ENCODE measurements around the gene MAPK1. TPM values are rescaled to one million over a fixed set of nuclear protein-coding genes. Genes with fewer than 3 reads are reported as not detected.
"Not testable (repeated sequence)": the region's sequence is repeated elsewhere in the genome, so short reads cannot be mapped to it uniquely, and the experiment has no call there.

MAPK1 gene
- total RNA-seq, 1 experiment from 2014 or later, result 90.3 TPM

DNA sequence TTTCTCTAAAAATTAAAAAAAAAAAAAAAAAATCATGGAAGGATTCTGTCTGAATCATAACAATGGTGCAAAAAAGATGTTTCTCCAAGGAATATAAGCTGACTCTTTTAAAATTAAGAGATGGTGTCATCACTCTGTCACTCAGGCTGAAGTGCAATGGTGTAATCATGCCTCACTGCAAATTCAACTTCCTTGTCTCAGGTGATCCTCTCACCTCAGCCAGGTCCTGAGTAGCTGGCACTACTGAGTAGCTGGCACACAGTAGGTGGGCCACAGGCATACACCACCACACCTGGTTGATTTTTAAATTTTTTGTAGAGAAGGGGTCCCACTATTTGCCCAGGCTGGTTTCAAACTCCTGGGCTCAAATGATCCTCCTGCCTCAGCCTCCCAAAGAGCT is 77.1 kb downstream of the MAPK1 start:
- H3K27me3 ChIP-seq (ENCODE audit: insufficient read depth, low read length), result no peaks in the 10 kb centered on the region
- no peak overlapping the region for H2BK12ac ChIP-seq (ENCODE audit: insufficient read length, low read depth, low read length)
- H3K56ac ChIP-seq (ENCODE audit: insufficient read length, low read depth, low read length), result no peak overlapping the region
- H2AFZ ChIP-seq (ENCODE audit: low read length), result no peak overlapping the region
- H3K4ac ChIP-seq (ENCODE audit: low read depth, low read length), result no peak overlapping the region
- Mint-ChIP-seq H3K4me3 (no peak overlapping the region), H3K36me3 (ENCODE audit: insufficient read depth in 1 of 3, low read depth in 3 of 3) (peaks cover 9 to 37% (median 30%) of the 10 kb centered on the region in 3 experiments), H3K27ac (no peak overlapping the region), H3K4me1 (no peaks in the 10 kb centered on the region), H3K9me3 (no peaks in the 10 kb centered on the region), H3K27me3 (ENCODE audit: low read depth) (no peaks in the 10 kb centered on the region)
- no peak overlapping the region for H2BK15ac ChIP-seq (ENCODE audit: low read depth, low read length)
- no peak overlapping the region for H3K14ac ChIP-seq (ENCODE audit: insufficient read depth, low read length)
- H2AK5ac ChIP-seq (ENCODE audit: insufficient read length, low read length), result no peak overlapping the region
- no peak overlapping the region for H2BK120ac ChIP-seq (ENCODE audit: low read depth, low read length, poor library complexity, severe bottlenecking)
- no peak for TF ChIP-seq CTCF (conservative IDR thresholded peaks at IDR 0.05)
- no peak overlapping the region for H2BK5ac ChIP-seq (ENCODE audit: insufficient read length, low read length)
- H3K79me1 ChIP-seq (ENCODE audit: insufficient read depth, low read depth, low read length, poor library complexity, severe bottlenecking), result no peaks in the 10 kb centered on the region
- H3K27ac ChIP-seq (ENCODE audit: insufficient read length, low read depth, low read length), result no peak overlapping the region
- H4K20me1 ChIP-seq (ENCODE audit: control insufficient read depth, insufficient read depth, insufficient read length), result no peaks in the 10 kb centered on the region
- no peaks in the 10 kb centered on the region for H3K9me3 ChIP-seq (ENCODE audit: control insufficient read depth, low read depth, low read length)
- H3T11ph ChIP-seq (ENCODE audit: low read length), result no peak overlapping the region
- no peak overlapping the region for H2BK20ac ChIP-seq (ENCODE audit: low read depth, low read length, poor library complexity, severe bottlenecking)
- H3K9ac ChIP-seq (ENCODE audit: extremely low read depth, insufficient read length, low read length), result no peak overlapping the region
- H4K5ac ChIP-seq (ENCODE audit: insufficient read length, low read depth, low read length), result no peak overlapping the region
- no peak for DNase-seq
- H3K23me2 ChIP-seq (ENCODE audit: insufficient read length, low read depth, low read length, poor library complexity, severe bottlenecking), result no peaks in the 10 kb centered on the region
- no peak overlapping the region for H4K8ac ChIP-seq (replicated peaks; ENCODE audit: insufficient read length, low read depth, low read length)
- no peaks in the 10 kb centered on the region for H3K4me1 ChIP-seq (ENCODE audit: insufficient read depth, low read length)
- no peaks in the 10 kb centered on the region for H3K79me2 ChIP-seq (ENCODE audit: insufficient read depth, low read length)
- no peak overlapping the region for H3K23ac ChIP-seq (ENCODE audit: insufficient read length, low read depth, low read length)
- no peak overlapping the region for H3K4me2 ChIP-seq (ENCODE audit: insufficient read depth, insufficient read length, low read length)
- no peak overlapping the region for H3K18ac ChIP-seq (ENCODE audit: insufficient read length, low read depth, low read length)
- no peak overlapping the region for H4K91ac ChIP-seq (ENCODE audit: insufficient read length, low read depth, low read length)

- not testable (repeated sequence) for H3K4ac ChIP-seq (ENCODE audit: low read depth, low read length); H3K27me3 ChIP-seq (ENCODE audit: insufficient read depth, low read length); H2AFZ ChIP-seq (ENCODE audit: low read length); H3K18ac ChIP-seq (ENCODE audit: insufficient read length, low read depth, low read length); H2BK15ac ChIP-seq (ENCODE audit: low read depth, low read length); H3T11ph ChIP-seq (ENCODE audit: low read length); DNase-seq; H3K79me1 ChIP-seq (ENCODE audit: insufficient read depth, low read depth, low read length, poor library complexity, severe bottlenecking); H2BK12ac ChIP-seq (ENCODE audit: insufficient read length, low read depth, low read length); H3K4me2 ChIP-seq (ENCODE audit: insufficient read depth, insufficient read length, low read length); H2BK5ac ChIP-seq (ENCODE audit: insufficient read length, low read length); H3K23me2 ChIP-seq (ENCODE audit: insufficient read length, low read depth, low read length, poor library complexity, severe bottlenecking); H3K4me3 Mint-ChIP-seq; H3K9me3 Mint-ChIP-seq; H3K4me1 ChIP-seq (ENCODE audit: insufficient read depth, low read length); H3K14ac ChIP-seq (ENCODE audit: insufficient read depth, low read length); H3K79me2 ChIP-seq (ENCODE audit: insufficient read depth, low read length); H2BK20ac ChIP-seq (ENCODE audit: low read depth, low read length, poor library complexity, severe bottlenecking); H4K5ac ChIP-seq (ENCODE audit: insufficient read length, low read depth, low read length); H4K91ac ChIP-seq (ENCODE audit: insufficient read length, low read depth, low read length); H3K4me1 Mint-ChIP-seq; H3K27me3 Mint-ChIP-seq (ENCODE audit: low read depth); H3K9ac ChIP-seq (ENCODE audit: extremely low read depth, insufficient read length, low read length); H2BK120ac ChIP-seq (ENCODE audit: low read depth, low read length, poor library complexity, severe bottlenecking); H2AK5ac ChIP-seq (ENCODE audit: insufficient read length, low read length); H3K27ac Mint-ChIP-seq; H3K9me3 ChIP-seq (ENCODE audit: control insufficient read depth, low read depth, low read length); H3K56ac ChIP-seq (ENCODE audit: insufficient read length, low read depth, low read length); H4K20me1 ChIP-seq (ENCODE audit: control insufficient read depth, insufficient read depth, insufficient read length); H3K23ac ChIP-seq (ENCODE audit: insufficient read length, low read depth, low read length); H4K8ac ChIP-seq (replicated peaks; ENCODE audit: insufficient read length, low read depth, low read length); H3K27ac ChIP-seq (ENCODE audit: insufficient read length, low read depth, low read length)
- WGBS (ENCODE audit: extremely low coverage, insufficient read length, low lambda C conversion rate), result no CpG with 5 or more reads among the region's 10 CpGs
- peaks cover 14 to 51% (median 44%) of the 10 kb centered on the region in 3 experiments for H3K36me3 Mint-ChIP-seq (ENCODE audit: insufficient read depth in 1 of 3, low read depth in 3 of 3)
These were observed 79.9 kb downstream of the MAPK1 start for GRCh38 chr22:21787565-21787964.

Data from H9 (cell line).